ENCODE data around the gene KCNK1. TPM values are rescaled to one million over a fixed set of nuclear protein-coding genes. Genes with fewer than 3 reads are reported as not detected.
A peak's percentile ranks its signal among the peaks of the same experiment; 100 is the strongest.

KCNK1 gene
- total RNA-seq, 1 experiment from 2014 or later, result 31.1 TPM

GRCh38 chr1:233677690-233678354 is 63.9 kb downstream of the KCNK1 start:
- ATAC-seq, result no peak
- H3K4me2 ChIP-seq (ENCODE audit: low read length), result no peak overlapping the region
- H3K27me3 ChIP-seq (ENCODE audit: low read length), result no peaks in the 10 kb centered on the region
- BruUV-seq (replicated peaks), result no TSS peak
- no peaks in the 10 kb centered on the region for H3K9me3 ChIP-seq (ENCODE audit: low read length)
- H3F3A ChIP-seq (ENCODE audit: low read length, unreplicated experiment), result no peaks in the 10 kb centered on the region
- intact Hi-C loops (cut with micrococcal nuclease), result loop anchor here (2.0 to 5.0 kb wide), 3 partner anchors 63 to 235 kb away; partner anchors contain the start of gene KCNK1
- peaks cover 4% of the 10 kb centered on the region; the same call in 1 of the 2 replicates for H3K79me2 ChIP-seq (ENCODE audit: low read length)
- H2AFZ ChIP-seq (ENCODE audit: low read length), result no peak overlapping the region
- ChIA-PET CTCF (no interaction called here), POLR2A (ENCODE audit: unreplicated experiment) (no interaction called here)
- no peaks in the 10 kb centered on the region for H4K20me1 ChIP-seq (ENCODE audit: low read length)
- no peak for TF ChIP-seq CTCF (conservative IDR thresholded peaks at IDR 0.05; ENCODE audit: low read depth, low read length)
- no peak overlapping the region for H3K4me3 ChIP-seq (ENCODE audit: low read length)
- no peak overlapping the region for H3K9ac ChIP-seq (ENCODE audit: low read length)
- no peak for DNase-seq
- H3K4me1 ChIP-seq (ENCODE audit: insufficient read depth, low read length), result peaks cover 23% of the 10 kb centered on the region
- H3K9me2 ChIP-seq (replicated peaks; ENCODE audit: low read length), result no peaks in the 10 kb centered on the region
- peaks cover 4% of the 10 kb centered on the region; the same call in 1 of the 2 replicates for H3K36me3 ChIP-seq (ENCODE audit: low read depth, low read length)
- H3K27ac ChIP-seq (ENCODE audit: low read length), result no peak overlapping the region

- no peaks in the 10 kb centered on the region for H4K20me1 ChIP-seq (ENCODE audit: low read length)
- no peaks in the 10 kb centered on the region; the same call in 1 of the 2 replicates for H3K36me3 ChIP-seq (ENCODE audit: low read depth, low read length)
- H3K4me3 ChIP-seq (ENCODE audit: low read length), result no peak overlapping the region
- 0 out of 2 replicates have a peak, but pooled peaks cover 4% of the 10 kb centered on the region for H3K79me2 ChIP-seq (ENCODE audit: low read length)
- ChIA-PET POLR2A (ENCODE audit: unreplicated experiment) (interaction anchor here (0.6 kb wide), 1 partner anchor 57 kb away, joined by 4 read pairs; no protein-coding TSS in a partner anchor), CTCF (interaction anchor here (0.5 kb wide), 1 partner anchor 43 kb away, joined by 3 read pairs; no protein-coding TSS in a partner anchor)
- H3K27ac ChIP-seq (ENCODE audit: low read length), result peak overlapping the region; percentile 45
- H3K9ac ChIP-seq (ENCODE audit: low read length), result no peak overlapping the region
- H3K4me2 ChIP-seq (ENCODE audit: low read length), result peak overlapping the region; percentile 44
- no peaks in the 10 kb centered on the region for H3F3A ChIP-seq (ENCODE audit: low read length, unreplicated experiment)
- DNase-seq, result peak; percentile 80
- no peak overlapping the region for H2AFZ ChIP-seq (ENCODE audit: low read length)
- peak; percentile 90 for ATAC-seq
- no peaks in the 10 kb centered on the region for H3K27me3 ChIP-seq (ENCODE audit: low read length)
- no TSS peak for BruUV-seq (replicated peaks)
- H3K9me2 ChIP-seq (replicated peaks; ENCODE audit: low read length), result no peaks in the 10 kb centered on the region
- peaks cover 29% of the 10 kb centered on the region for H3K4me1 ChIP-seq (ENCODE audit: insufficient read depth, low read length)
- TF ChIP-seq EZH2 (IDR thresholded peaks at IDR 0.05; ENCODE audit: low read length, unreplicated experiment), result no peak
- TF ChIP-seq EZH2phosphoT487 (IDR thresholded peaks at IDR 0.05; ENCODE audit: borderline replicate concordance, low read length), result no peak
- TF ChIP-seq CTCF (conservative IDR thresholded peaks at IDR 0.05; ENCODE audit: low read depth, low read length), result no peak
- no peaks in the 10 kb centered on the region for H3K9me3 ChIP-seq (ENCODE audit: low read length)
- intact Hi-C loops (cut with micrococcal nuclease), result loop anchor here (2.0 to 5.0 kb wide), 3 partner anchors 64 to 236 kb away; partner anchors contain the start of gene KCNK1
These were observed 65.1 kb downstream of the KCNK1 start for GRCh38 chr1:233679030-233679429.

All from PC-3 (cell line).